GM18868 (cell line): Measurements from ENCODE around the gene UBTF.
A peak's percentile ranks its signal among the peaks of the same experiment; 100 is the strongest.

Experiments used
- ATAC-seq: cut with Tn5 transposase; IDR thresholded peaks from one replicate; pipeline ENCODE4 v1.9.1; 2021; ENCODE audit warnings: mild to moderate bottlenecking, moderate library complexity; ENCODE audit not compliant: unreplicated experiment

UBTF gene

GRCh38 chr17:44219616-44220212 lies at the start of gene UBTF:
Gene UBTF (minus strand): TSS chr17:44219675. CDS start chr17:44218229, 1,446 bp downstream.
- peak; percentile 13 for ATAC-seq

DNA sequence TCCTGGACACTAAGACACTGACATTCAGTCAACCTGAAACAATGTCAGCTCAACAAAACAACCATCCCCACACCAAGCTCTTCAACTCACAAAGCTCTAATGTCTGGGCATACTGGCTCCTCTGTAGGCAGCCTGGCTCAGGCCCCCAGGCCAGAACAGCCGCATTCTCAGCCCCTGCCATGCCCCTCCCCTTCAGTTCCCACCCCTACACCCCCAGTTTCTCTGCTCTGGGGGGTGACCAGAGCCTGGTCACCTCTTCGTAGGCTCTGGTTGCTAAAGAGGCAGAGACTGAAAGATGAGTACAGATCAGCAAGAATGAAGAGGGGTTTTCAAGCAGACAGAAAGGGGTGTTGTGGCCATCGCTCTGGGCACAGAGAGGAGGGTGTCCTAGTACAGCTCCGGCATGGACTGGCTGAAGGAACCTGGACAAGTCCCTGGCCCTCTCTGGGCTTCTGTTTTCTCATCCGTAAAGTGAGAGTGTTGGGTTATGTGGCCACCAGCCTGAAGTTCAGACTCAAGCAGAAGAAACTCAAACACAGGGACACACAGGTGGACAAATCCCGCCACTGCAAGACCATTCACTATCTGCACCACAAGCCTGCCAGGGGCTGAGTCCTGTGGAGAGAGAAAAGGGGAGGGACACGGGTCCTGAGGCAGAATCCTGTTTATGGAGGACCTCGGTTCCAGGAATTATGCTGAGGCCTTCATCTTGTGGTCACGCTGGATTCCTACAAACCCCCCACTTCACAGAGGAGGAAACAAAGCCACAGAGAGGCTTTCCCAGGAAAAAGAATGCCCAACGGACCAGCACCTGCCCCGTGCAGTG lies 49.4 kb upstream of the UBTF start:
- ATAC-seq, result no peak

- no peak for ATAC-seq
Observed at GRCh38 chr17:44267818-44268490, 48.5 kb upstream of the UBTF start, which contains the start of gene SLC4A1. Gene SLC4A1 (minus strand): TSS chr17:44268135. CDS start chr17:44262866, 5,269 bp downstream.

DNA sequence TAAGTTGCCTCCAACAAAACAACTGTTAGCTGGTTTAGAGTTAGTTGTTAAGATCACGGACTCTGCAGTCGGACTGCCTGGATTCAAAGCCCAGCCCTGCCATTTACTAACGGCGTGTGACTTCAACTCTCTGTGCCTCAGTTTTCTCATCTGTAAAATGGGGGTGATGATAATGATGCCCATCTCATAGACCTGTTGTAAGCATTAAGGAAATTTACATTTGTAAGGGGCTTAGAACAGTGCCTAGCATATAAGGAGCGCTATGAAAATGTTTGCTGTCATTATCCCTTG lies 47.6 kb upstream of the UBTF start:
- ATAC-seq, result no peak

- ATAC-seq, result no peak
Observed at GRCh38 chr17:44266402-44267164, 47.1 kb upstream of the UBTF start.

DNA sequence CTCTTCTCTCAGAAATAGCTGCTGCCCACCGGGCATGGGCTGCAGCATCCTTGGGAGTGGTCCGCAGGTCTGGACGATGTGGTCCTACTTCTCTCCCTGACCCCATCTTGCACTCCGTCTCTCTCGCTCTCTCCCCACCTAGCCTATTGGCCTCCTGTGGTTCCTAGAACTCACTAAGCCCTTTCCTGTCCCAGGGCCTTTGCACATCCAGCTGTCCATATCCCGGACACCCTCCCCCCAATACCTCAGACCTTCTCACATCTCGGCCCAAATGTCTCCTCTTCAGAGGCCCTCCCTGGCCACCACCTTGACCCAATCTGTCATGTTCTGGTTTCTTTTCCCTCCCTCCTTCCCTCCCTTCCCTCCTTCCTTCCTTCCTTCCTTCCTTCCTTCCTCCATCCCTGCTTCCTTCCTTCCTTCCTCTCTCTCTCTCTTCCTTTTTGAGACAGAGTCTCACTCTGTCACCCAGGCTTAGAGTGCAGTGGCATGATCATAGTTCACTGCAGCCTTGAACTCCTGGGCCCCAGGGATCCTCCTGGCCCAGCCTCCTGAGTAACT lies 43.9 kb upstream of the UBTF start:
- no peak for ATAC-seq

GRCh38 chr17:44262654-44263225 lies 43.3 kb upstream of the UBTF start:
- no peak for ATAC-seq

GRCh38 chr17:44260296-44260695 lies 40.8 kb upstream of the UBTF start:
- ATAC-seq, result no peak

GRCh38 chr17:44258811-44259351 lies 39.4 kb upstream of the UBTF start:
- no peak for ATAC-seq

DNA sequence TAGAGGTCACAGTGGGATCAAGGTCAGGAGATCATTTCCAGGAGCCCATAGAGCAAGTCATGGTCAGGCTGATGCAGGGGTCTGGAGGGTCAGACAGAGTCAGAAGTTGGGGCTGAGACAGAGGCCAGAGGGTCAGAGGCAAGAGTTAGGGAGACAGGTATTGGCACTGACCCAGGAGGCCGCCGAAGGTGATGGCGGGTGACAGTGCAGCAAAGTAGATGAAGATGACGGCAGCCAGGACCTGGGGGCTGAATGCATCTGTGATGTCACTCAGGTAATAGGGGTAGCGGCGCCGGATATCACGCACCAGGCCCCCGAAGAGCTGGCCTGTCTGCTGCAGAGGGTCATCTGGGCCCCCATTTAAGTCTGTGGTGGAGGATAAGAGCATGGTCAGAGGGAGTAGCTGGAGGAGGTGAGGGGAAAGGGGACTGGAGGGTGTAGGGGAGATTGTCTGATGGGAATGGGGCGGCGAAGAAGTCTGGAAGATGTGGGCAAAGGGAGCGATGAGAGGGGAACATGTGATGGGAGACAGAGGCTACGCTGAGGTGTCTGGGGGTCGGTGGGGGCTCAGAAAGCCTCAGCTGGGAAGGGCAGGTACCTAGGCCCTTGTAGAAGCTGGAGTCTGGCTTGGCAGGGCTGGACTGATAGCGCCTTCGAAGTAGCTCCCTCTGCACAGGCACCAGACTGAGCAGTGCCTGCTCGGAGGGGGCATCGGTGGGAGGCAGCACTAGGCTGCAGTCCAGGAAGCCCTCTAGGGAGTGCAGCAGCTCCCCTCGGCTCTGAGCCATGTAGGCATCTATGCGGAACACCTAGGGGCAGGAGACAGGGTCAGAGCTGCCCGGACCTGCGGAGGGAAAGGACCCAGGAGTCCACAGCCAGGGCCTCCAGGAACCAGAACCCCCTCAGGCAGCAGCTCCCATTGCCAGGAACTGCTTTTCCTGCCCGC lies 38.6 kb upstream of the UBTF start:
- ATAC-seq, result no peak

GRCh38 chr17:44256671-44257070 lies 37.2 kb upstream of the UBTF start:
- no peak for ATAC-seq

GRCh38 chr17:44255915-44256314 lies 36.4 kb upstream of the UBTF start:
- no peak for ATAC-seq

DNA sequence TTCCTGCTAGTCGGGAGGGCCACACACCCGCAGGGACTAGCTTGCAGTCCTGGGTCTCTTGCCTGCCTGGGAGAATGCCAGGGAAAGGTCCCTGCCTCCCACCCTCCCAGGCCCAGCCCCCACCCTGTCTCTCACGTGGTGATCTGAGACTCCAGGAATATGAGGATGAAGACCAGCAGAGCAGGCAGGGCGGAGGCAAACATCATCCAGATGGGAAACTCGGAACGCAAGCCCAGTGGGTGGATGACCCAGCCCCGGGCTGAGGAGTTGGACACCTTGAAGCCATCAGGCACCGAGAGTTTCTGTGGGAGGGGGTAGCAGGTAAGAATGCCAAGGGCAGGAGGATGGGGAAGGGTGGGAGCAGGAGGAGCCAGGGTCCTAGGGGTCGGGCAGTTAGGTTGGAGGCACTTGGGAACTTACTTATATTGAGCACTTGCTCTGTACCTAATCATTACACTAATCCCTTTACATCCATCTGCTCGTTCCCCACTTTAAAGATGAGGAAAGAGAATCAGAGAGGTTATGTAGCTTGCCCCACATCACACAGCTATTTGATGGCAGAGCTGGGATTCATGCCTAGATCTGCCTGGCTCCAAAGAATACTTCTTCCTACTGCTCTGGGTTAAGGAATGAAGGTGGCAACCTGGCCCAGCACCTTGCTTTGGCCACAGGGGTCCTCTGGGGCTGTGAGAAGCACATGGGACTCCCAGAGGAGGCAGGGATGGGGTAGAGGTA lies 35.1 kb upstream of the UBTF start:
- ATAC-seq, result no peak

DNA sequence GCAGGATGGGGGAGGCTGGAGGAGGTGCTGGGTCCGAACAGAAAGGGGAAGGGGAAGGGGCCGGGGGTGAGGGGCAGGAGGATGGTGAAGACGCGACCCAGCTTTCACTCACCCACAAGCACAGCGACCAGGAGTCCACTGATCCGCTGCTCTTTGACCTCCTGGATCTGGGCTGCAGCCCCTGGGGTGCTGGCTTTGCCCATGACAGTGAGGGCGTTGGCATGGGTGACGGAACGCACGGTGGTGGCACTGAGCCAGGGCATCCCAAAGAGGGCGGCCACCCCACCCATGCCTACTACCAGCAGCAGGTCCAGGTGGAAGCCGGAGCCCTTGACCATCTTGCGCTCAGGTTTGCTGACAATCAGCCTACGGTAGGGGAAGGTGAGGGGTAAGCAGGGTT lies 33.5 kb upstream of the UBTF start:
- no peak for ATAC-seq

GRCh38 chr17:44251062-44251461 lies 31.6 kb upstream of the UBTF start:
- no peak for ATAC-seq

DNA sequence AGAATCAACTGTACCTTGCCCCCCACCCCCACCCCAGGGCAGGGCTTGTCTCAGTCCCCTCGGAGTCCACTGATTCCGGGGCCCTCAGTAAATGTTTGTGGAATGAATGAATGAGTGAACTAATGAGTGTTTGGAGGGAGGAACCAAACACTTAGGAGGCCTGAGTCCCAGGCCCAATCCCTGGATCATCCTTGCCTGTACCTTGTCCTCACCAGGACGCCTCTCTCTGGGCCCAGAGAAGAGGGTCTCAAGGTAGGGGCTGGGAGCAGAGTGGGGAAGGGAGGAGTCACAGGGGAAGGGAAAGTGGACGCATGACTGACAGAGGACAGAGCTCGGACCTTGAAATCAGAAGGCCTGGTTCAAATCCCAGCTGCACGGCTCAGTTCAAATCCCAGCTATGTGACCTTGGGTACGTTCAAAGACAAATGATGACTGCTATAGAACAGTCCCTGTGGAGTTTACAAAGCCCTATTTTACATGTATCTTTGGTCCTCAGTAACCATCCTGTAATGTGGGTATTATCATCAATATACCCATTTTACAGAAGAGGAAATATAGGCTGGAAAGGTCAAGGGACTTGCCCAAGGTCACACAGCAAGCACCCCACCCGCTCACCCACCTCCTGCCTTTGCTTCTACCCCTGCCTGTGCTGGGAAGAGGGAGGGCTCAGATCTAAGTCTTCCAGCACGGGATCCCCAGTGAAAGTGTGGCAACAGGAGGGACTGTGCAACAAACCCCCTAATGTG lies 30.2 kb upstream of the UBTF start:
- ATAC-seq, result no peak

- ATAC-seq, result no peak
Observed at GRCh38 chr17:44247876-44248736, 28.6 kb upstream of the UBTF start.
